ENCODE measurements around the gene IRX2.

GRCh38 chr5:2761921-2762488 is 10.5 kb upstream of the IRX2 start:
- TF ChIP-seq EP300 (conservative IDR thresholded peaks at IDR 0.05; ENCODE audit: poor library complexity, severe bottlenecking) (no peak), RAD21 (conservative IDR thresholded peaks at IDR 0.05) (no peak), EZH2 (IDR thresholded peaks at IDR 0.05; ENCODE audit: borderline replicate concordance, insufficient read depth, low read length, poor library complexity, severe bottlenecking) (no peak), TAF1 (IDR thresholded peaks at IDR 0.05; ENCODE audit: low read depth) (no peak), POLR2AphosphoS5 (IDR thresholded peaks at IDR 0.05) (no peak), SMC3 (conservative IDR thresholded peaks at IDR 0.05; ENCODE audit: poor library complexity) (no peak), MXI1 (conservative IDR thresholded peaks at IDR 0.05; ENCODE audit: poor library complexity, severe bottlenecking) (no peak)
- TF ChIP-seq, protein P1, sequence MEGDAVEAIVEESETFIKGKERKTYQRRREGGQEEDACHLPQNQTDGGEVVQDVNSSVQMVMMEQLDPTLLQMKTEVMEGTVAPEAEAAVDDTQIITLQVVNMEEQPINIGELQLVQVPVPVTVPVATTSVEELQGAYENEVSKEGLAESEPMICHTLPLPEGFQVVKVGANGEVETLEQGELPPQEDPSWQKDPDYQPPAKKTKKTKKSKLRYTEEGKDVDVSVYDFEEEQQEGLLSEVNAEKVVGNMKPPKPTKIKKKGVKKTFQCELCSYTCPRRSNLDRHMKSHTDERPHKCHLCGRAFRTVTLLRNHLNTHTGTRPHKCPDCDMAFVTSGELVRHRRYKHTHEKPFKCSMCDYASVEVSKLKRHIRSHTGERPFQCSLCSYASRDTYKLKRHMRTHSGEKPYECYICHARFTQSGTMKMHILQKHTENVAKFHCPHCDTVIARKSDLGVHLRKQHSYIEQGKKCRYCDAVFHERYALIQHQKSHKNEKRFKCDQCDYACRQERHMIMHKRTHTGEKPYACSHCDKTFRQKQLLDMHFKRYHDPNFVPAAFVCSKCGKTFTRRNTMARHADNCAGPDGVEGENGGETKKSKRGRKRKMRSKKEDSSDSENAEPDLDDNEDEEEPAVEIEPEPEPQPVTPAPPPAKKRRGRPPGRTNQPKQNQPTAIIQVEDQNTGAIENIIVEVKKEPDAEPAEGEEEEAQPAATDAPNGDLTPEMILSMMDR (IDR thresholded peaks at IDR 0.05; ENCODE audit: poor library complexity, severe bottlenecking), result no peak

Measured in neural cell (in vitro differentiated cells).